Karpas-422 (cell line): ENCODE measurements around the gene SMYD3. TPM values are rescaled to one million over a fixed set of nuclear protein-coding genes. Genes with fewer than 3 reads are reported as not detected.
A peak's percentile ranks its signal among the peaks of the same experiment; 100 is the strongest.
"Not testable (repeated sequence)": the region's sequence is repeated elsewhere in the genome, so short reads cannot be mapped to it uniquely, and the experiment has no call there.

Experiments used
- DNase-seq: peaks from one replicate; pipeline ENCODE4 v3.0.0-alpha.2; 2015
- H2AFZ ChIP-seq: fragments of 200-600 bp; sonication (generic); 2 replicates; pipeline ENCODE4 v1.6.1; 2014; ENCODE audit warnings: antibody characterized with exemption, low read length, mixed read lengths
- H3K27ac ChIP-seq: fragments of 200-600 bp; sonication (generic); 2 replicates; pipeline ENCODE4 v1.5.1; 2014; ENCODE audit warnings: mild to moderate bottlenecking, low read length, moderate library complexity
- H3K27me3 ChIP-seq: fragments of 200-600 bp; sonication (generic); 2 replicates; pipeline ENCODE4 v1.6.1; 2014; ENCODE audit warnings: low read length, mixed read lengths
- H3K36me3 ChIP-seq: fragments of 200-600 bp; sonication (generic); 2 replicates; pipeline ENCODE4 v1.6.1; 2014; ENCODE audit warnings: low read length, mixed read lengths; ENCODE audit not compliant: insufficient read depth
- H3K4me1 ChIP-seq: fragments of 200-600 bp; sonication (generic); 2 replicates; pipeline ENCODE4 v1.6.1; 2014; ENCODE audit warnings: mild to moderate bottlenecking, low read length, mixed read lengths
- H3K4me2 ChIP-seq: fragments of 200-600 bp; sonication (generic); 2 replicates; pipeline ENCODE4 v1.6.1; 2014; ENCODE audit warnings: low read length, low read depth, mild to moderate bottlenecking; ENCODE audit not compliant: poor library complexity, severe bottlenecking
- H3K4me3 ChIP-seq: fragments of 200-600 bp; sonication (generic); 2 replicates; pipeline ENCODE4 v1.5.1; 2014; ENCODE audit warnings: mild to moderate bottlenecking, antibody characterized with exemption, low read length, mixed read lengths
- H3K79me2 ChIP-seq: fragments of 200-600 bp; sonication (generic); 2 replicates; pipeline ENCODE4 v1.6.1; 2014; ENCODE audit warnings: mild to moderate bottlenecking, low read length, mixed read lengths
- H3K9ac ChIP-seq: fragments of 200-600 bp; sonication (generic); 2 replicates; pipeline ENCODE4 v1.6.0; 2014; ENCODE audit warnings: low read length
- H3K9me2 ChIP-seq: fragments of 200-600 bp; sonication (generic), shearing (Covaris generic); replicated peaks from 2 replicates; pipeline ENCODE4 v1.6.0; 2014; ENCODE audit warnings: mild to moderate bottlenecking, low read length, moderate library complexity; ENCODE audit not compliant: insufficient read depth
- H3K9me3 ChIP-seq: fragments of 300-700, 200-600 bp; sonication (generic); 2 replicates; pipeline ENCODE4 v1.6.1; 2014; ENCODE audit warnings: low read length, mixed read lengths
- H4K20me1 ChIP-seq: fragments of 200-600 bp; sonication (generic); 2 replicates; pipeline ENCODE4 v1.6.1; 2014; ENCODE audit warnings: mild to moderate bottlenecking, antibody characterized with exemption, low read length, low read depth; ENCODE audit not compliant: insufficient read depth
- total RNA-seq: library from RNA; depleted of rRNA; stranded (reverse); fragments of >200 nt; shearing (Covaris generic); gene quantifications from 2 replicates; pipeline ENCODE4 v1.2.3, GENCODE V29; 2014; ENCODE audit warnings: low replicate concordance

The SMYD3 gene
- total RNA-seq, 1 experiment from 2014 or later = 67.1 TPM

GRCh38 chr1:245788269-245788668, 718.8 kb downstream of the SMYD3 start:
- no peak overlapping the region for H3K27ac ChIP-seq
- H3K4me3 ChIP-seq = no peak overlapping the region
- H3K9ac ChIP-seq = no peak overlapping the region
- no peaks in the 10 kb centered on the region for H4K20me1 ChIP-seq
- H3K36me3 ChIP-seq = no peaks in the 10 kb centered on the region
- DNase-seq = no peak
- H3K4me2 ChIP-seq = no peak overlapping the region
- H3K27me3 ChIP-seq = no peaks in the 10 kb centered on the region
- no peaks in the 10 kb centered on the region for H3K9me3 ChIP-seq
- H2AFZ ChIP-seq = no peak overlapping the region
- no peaks in the 10 kb centered on the region for H3K79me2 ChIP-seq
- H3K4me1 ChIP-seq = no peaks in the 10 kb centered on the region
- no peaks in the 10 kb centered on the region for H3K9me2 ChIP-seq

- Histone ChIP-seq H3K9me3 (no peaks in the 10 kb centered on the region), H3K9ac (no peak overlapping the region), H3K4me1 (peaks cover 3% of the 10 kb centered on the region; the same call in 1 of the 2 replicates), H3K36me3 (no peaks in the 10 kb centered on the region), H3K4me2 (no peak overlapping the region), H3K9me2 (no peaks in the 10 kb centered on the region), H3K27ac (no peak overlapping the region), H3K4me3 (no peak overlapping the region), H3K79me2 (no peaks in the 10 kb centered on the region), H3K27me3 (no peaks in the 10 kb centered on the region), H2AFZ (no peak overlapping the region), H4K20me1 (no peaks in the 10 kb centered on the region)
- no peak for DNase-seq
Measured at GRCh38 chr1:245786948-245787347, 720.1 kb downstream of the SMYD3 start.

- Histone ChIP-seq H3K27me3 (no peaks in the 10 kb centered on the region), H3K36me3 (no peaks in the 10 kb centered on the region), H3K4me1 (peaks cover 24% of the 10 kb centered on the region), H3K9me2 (no peaks in the 10 kb centered on the region), H3K4me2 (no peak overlapping the region), H3K9me3 (peaks cover 3% of the 10 kb centered on the region; the same call in 1 of the 2 replicates), H3K9ac (no peak overlapping the region), H3K27ac (no peak overlapping the region), H2AFZ (no peak overlapping the region), H3K79me2 (no peaks in the 10 kb centered on the region), H3K4me3 (no peak overlapping the region), H4K20me1 (no peaks in the 10 kb centered on the region)
- DNase-seq = no peak
Measured at GRCh38 chr1:245779797-245780755, 727.0 kb downstream of the SMYD3 start.

GRCh38 chr1:245777752-245778151, 729.3 kb downstream of the SMYD3 start:
- Histone ChIP-seq H3K36me3 (no peaks in the 10 kb centered on the region), H3K4me1 (peaks cover 24% of the 10 kb centered on the region), H3K27ac (no peak overlapping the region), H3K79me2 (no peaks in the 10 kb centered on the region), H3K27me3 (no peaks in the 10 kb centered on the region), H3K9me3 (peaks cover 3% of the 10 kb centered on the region; the same call in 1 of the 2 replicates), H3K9ac (no peak overlapping the region), H3K4me2 (no peak overlapping the region), H4K20me1 (no peaks in the 10 kb centered on the region), H2AFZ (no peak overlapping the region), H3K4me3 (no peak overlapping the region), H3K9me2 (no peaks in the 10 kb centered on the region)
- DNase-seq = no peak

- no peak overlapping the region for H3K9ac ChIP-seq
- peaks cover 21% of the 10 kb centered on the region for H3K4me1 ChIP-seq
- peaks cover 3% of the 10 kb centered on the region; the same call in 1 of the 2 replicates for H3K9me3 ChIP-seq
- no peak overlapping the region for H3K27ac ChIP-seq
- no peaks in the 10 kb centered on the region for H3K27me3 ChIP-seq
- no peaks in the 10 kb centered on the region for H3K36me3 ChIP-seq
- no peak overlapping the region for H3K4me3 ChIP-seq
- H3K4me2 ChIP-seq = peak overlapping the region; percentile 19
- H2AFZ ChIP-seq = no peak overlapping the region
- no peaks in the 10 kb centered on the region for H3K79me2 ChIP-seq
- H3K9me2 ChIP-seq = no peaks in the 10 kb centered on the region
- DNase-seq = no peak
- no peaks in the 10 kb centered on the region for H4K20me1 ChIP-seq
Measured at GRCh38 chr1:245776694-245777332, 730.3 kb downstream of the SMYD3 start.

- no peak overlapping the region for H3K9ac ChIP-seq
- no peaks in the 10 kb centered on the region for H3K36me3 ChIP-seq
- no peaks in the 10 kb centered on the region for H3K9me2 ChIP-seq
- H3K4me2 ChIP-seq = no peak overlapping the region
- H3K27ac ChIP-seq = no peak overlapping the region
- no peak overlapping the region for H3K4me3 ChIP-seq
- no peaks in the 10 kb centered on the region for H4K20me1 ChIP-seq
- no peak for DNase-seq
- no peaks in the 10 kb centered on the region for H3K79me2 ChIP-seq
- H3K4me1 ChIP-seq = peaks cover 21% of the 10 kb centered on the region
- no peak overlapping the region for H2AFZ ChIP-seq
- no peaks in the 10 kb centered on the region for H3K27me3 ChIP-seq
- peaks cover 3% of the 10 kb centered on the region; the same call in 1 of the 2 replicates for H3K9me3 ChIP-seq
Measured at GRCh38 chr1:245776139-245776538, 730.9 kb downstream of the SMYD3 start.

GRCh38 chr1:245774931-245775330, 732.1 kb downstream of the SMYD3 start:
- not testable (repeated sequence) for H3K9me2 ChIP-seq, DNase-seq, H3K4me2 ChIP-seq, H3K36me3 ChIP-seq, H3K27me3 ChIP-seq, H3K9me3 ChIP-seq, H2AFZ ChIP-seq, H3K79me2 ChIP-seq, H3K27ac ChIP-seq, H3K9ac ChIP-seq, H4K20me1 ChIP-seq, H3K4me3 ChIP-seq
- H3K4me1 ChIP-seq = peaks cover 21% of the 10 kb centered on the region

GRCh38 chr1:245774196-245774595, 732.9 kb downstream of the SMYD3 start:
- no peaks in the 10 kb centered on the region for H3K9me3 ChIP-seq
- H3K4me1 ChIP-seq = peaks cover 18% of the 10 kb centered on the region
- no peak overlapping the region for H3K9ac ChIP-seq
- H3K27ac ChIP-seq = no peak overlapping the region
- H3K4me2 ChIP-seq = no peak overlapping the region
- no peaks in the 10 kb centered on the region for H3K36me3 ChIP-seq
- DNase-seq = no peak
- no peaks in the 10 kb centered on the region for H4K20me1 ChIP-seq
- no peaks in the 10 kb centered on the region for H3K79me2 ChIP-seq
- H3K4me3 ChIP-seq = no peak overlapping the region
- no peaks in the 10 kb centered on the region for H3K9me2 ChIP-seq
- no peak overlapping the region for H2AFZ ChIP-seq
- H3K27me3 ChIP-seq = no peaks in the 10 kb centered on the region
